Measurements from ENCODE around the gene ETS2. TPM values are rescaled to one million over a fixed set of nuclear protein-coding genes. Genes with fewer than 3 reads are reported as not detected.

The ETS2 gene
- total RNA-seq, 2 donors from 2014 or later: 87.3 to 92.3 TPM

DNA sequence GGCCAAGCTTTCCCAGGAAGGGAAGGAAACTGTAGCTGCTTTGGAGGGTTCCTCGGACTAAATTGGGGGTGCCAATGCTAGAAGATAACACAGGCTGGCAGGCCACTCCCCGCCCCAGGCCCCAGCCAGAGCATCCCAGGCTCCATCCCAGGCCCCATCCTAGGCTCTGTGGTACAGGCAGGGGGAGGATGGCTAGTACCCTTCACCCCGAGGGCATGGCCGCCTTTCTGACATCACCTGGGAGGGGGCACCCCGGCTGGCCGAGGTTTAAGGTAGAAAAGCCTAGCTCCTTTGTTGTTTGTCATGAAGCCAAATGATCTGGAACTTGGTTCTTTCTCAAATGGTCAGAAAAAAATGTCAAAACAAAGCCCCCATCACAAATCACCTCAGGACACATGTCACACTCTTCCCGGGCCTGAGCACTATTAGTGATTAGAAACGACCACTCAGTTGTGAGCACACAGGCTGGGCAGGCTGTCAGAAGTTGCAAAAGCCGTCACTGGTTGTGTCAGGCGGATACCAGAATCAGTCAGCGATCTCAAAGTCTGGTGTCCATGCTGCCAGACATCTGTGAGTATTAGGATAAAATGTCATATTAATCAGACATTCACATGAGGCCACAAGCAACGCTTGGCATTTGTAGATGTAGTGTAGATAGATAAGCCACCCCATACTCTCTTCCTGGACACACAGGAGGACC lies 31.0 kb upstream of the ETS2 start:
- no peak for DNase-seq (ENCODE audit: low spot score)
- intact Hi-C loops (cut with DNase I): no loop called here

DNA sequence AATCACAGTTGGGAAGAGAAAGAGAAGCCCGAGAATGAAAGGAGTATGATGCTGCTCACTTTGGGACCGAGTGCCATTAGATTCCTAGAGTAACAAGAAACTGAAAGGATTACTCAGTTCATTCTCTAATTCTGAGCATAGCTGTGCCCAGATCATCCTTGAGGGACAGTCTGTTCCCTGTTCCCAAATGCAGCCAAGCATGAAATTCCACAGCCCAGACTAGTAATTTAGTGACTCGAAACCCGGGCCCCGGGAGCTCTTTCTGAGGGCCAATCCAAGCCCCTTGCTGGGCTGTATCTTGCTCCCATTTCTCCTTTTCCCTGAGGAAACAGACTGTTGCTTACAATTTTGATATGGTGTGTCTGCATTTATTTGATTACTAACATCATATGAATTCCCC lies 30.0 kb upstream of the ETS2 start:
- intact Hi-C loops (cut with DNase I): no loop called here
- DNase-seq (ENCODE audit: low spot score): no peak

DNA sequence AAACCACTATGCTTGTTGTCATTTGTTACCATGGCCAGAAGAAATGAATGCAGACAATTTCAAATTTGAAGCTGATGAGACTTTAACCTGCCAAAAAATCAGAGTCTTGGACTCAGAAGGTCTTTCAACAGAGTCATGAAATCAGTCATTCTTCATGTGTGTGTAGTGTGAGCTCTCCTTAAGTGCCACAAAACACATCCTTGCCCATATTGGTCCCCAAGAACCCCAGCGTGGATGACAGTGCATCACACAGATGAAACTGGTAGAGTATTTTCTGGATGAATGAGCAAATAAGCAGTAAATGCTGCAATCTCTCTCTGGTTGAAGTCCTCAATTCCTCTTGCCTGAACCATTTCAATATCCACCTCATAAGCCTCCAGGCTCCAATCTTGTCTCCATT lies 28.7 kb upstream of the ETS2 start:
- intact Hi-C loops (cut with DNase I): no loop called here
- no peak for DNase-seq (ENCODE audit: low spot score)

DNA sequence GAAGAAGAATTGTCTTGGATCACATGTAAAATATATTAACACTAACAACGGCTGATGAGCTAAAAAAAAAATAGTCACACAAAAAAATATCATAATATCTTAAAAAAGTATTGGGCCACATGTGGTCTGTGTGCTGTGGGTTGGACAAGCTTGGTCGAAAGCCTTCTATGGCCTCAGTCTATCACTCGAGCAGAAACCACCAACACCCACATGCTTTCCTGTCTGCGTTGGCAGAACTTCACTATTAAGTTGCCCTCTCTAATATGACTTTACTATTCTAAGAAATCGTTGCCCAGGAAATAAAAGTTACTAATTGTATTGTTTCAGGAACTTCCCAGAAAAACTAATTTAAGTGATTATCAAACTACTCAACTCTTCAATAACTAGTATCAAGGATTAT lies 28.2 kb upstream of the ETS2 start:
- intact Hi-C loops (cut with DNase I): no loop called here
- no peak for DNase-seq (ENCODE audit: low spot score)

DNA sequence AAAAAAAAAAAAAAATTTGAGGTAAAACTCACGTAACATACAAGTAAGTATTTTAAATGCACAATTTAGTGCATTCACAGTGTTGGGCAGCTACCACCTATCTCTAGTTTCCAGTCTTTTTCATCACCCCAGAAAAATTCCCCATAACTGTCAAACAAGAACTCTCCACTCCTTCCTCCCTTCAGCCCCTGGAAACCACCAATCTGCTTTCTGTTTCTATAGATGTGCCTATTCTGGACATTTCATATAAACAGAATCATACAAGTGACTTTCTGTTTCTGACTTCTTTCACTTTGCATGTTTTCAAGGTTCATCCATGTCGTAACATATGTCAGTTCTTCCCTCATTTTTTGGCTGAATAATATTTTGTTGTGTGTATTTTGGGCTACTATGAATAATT lies 24.9 kb upstream of the ETS2 start:
- no peak for DNase-seq (ENCODE audit: low spot score)
- intact Hi-C loops (cut with DNase I): no loop called here

DNA sequence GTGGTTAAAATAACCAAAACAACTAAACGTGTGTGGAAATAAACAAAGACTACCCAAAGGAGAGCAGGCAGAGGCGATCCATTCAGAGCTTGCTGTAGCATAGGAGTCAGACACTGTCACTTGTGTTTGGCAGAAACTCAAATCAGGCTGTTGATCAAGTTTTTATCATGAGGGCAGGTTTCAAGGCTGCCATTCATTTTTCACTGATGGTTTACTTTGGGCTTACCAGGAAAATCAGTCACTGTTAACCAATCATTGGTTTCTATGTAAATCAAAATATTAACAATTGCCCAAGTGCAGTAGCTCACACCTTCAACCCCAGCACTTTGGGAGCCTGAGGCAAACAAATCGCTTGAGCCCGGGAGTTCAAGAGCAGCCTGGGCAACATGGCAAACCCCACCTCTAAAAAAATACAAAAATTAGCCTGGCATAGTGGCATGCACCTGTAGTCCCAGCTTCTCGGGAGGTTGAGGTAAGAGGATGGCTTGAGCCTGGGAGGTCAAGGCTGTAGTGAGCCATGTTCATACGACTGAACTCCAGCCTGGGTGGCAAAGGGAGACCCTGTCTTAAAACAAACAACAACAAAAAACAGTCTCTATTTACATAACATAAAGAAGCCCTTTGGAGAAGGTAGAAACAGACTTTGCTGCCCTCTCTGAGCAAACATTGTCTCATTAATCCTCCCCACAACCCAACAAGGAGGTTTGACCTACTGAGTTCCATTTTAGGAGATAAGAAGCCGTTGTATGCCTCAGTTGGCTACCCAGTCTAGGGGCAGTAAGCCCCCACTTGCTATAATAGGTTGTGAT lies 21.1 kb upstream of the ETS2 start:
- intact Hi-C loops (cut with DNase I): loop anchor here in 1 of 2 donors (1.0 kb wide), 1 partner anchor 29 kb away; no protein-coding TSS in a partner anchor
- no peak for DNase-seq (ENCODE audit: low spot score)

DNA sequence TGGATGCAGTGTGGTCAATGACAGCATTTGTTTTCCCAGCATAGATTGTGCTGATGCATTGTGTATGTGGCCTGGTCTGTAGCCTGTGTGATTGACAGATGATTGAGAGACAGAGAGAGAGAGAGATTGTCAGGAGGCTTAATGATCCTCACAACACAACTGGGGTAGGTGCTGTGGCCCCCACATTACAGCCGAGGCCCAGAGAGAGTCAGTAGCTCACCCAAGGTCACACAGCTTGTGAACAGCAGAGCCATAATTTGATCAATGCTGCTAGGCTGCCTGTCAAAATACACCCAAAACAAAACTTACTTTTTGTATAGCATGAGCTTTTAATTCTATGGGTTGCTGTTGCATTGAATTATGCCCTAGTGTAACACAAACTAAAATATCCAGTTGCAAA lies 20.2 kb upstream of the ETS2 start:
- DNase-seq (ENCODE audit: low spot score): no peak
- intact Hi-C loops (cut with DNase I): no loop called here

DNA sequence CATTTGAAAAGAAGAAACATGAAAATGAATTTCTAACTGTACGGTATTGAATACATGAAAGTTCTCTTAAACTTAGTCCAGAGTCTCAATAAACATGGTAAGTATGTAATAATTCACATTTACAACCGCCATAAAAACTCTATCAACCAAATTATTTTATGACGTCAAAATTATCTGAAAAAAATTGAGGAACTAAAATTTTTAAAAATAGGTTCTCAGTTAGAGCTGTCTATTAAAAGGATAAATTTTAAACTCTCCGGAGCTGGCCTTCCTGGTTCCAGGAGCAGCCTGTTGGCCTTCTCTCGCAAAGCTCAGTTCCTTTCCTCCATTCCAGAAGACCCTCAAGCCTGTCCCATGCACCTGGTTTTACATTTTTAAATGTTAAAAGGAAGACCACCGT lies 18.7 kb upstream of the ETS2 start:
- DNase-seq (ENCODE audit: low spot score): no peak
- intact Hi-C loops (cut with DNase I): no loop called here

DNA sequence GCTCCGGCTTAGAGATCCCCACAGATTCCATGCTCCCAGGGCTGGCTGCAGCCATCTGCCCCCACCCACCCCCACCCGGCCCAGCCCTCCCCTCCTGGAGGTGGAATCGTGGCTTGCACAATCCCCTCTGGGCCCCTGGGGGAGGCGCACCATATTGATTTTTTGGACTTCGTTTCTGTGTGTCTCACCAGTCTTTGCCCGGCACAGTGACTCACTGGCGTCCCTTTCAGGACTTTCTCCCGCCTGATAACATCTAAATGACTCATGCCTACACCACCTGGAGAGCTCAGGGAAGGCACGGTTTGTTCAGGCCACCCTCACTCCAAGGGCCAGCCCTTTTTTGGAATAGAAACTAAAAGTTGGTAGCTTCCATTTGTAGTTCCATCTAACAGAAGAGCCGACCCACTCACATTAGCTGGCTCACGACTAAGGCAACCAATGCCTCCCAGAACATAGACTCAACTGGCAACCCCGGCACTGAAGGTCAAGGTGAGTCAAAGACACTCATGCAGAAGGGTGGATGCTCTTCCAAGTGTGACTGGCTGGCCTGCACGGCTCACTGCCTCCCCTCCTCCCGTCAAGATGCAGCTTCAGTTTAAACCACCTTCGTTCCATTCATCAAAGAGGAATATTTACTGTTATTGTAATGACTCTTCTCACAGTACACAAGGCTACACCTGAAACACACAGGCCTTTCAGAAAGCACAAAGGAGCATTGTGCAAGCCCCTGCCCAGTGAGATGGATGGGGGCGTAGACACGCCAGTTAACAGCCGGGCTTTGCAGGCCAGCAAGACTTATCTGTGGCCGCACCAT lies 18.1 kb upstream of the ETS2 start:
- no peak for DNase-seq (ENCODE audit: low spot score)
- intact Hi-C loops (cut with DNase I): no loop called here

DNA sequence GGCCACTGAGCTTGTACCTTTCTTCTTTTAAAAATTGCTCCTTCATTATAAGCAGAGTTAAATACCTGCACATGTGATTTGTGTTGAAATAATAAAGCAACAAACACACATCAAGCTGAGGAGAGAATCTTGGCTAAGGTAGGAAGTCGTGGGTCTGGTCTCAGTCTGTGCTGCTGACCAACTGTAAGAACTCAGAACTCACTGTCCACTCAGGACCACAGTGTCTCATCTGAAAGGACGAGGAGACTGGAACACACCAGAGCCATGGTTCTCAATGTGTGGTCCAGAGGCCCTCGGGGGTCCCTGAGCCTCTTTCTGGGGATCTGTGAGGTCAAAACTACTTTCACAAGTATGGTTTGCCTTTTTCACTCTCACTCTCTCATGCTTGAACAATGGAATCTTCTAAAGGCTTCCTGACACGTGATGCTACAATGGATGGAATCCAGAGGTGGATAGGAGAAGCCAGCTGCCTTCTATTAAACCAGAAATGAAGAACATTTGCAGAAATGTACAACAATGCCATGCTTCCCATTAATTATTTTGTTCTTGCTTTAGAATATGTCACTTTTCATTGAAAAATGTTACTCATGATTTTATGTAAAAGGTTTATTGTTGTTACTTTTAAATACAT lies 17.3 kb upstream of the ETS2 start:
- intact Hi-C loops (cut with DNase I): no loop called here
- no peak for DNase-seq (ENCODE audit: low spot score)

DNA sequence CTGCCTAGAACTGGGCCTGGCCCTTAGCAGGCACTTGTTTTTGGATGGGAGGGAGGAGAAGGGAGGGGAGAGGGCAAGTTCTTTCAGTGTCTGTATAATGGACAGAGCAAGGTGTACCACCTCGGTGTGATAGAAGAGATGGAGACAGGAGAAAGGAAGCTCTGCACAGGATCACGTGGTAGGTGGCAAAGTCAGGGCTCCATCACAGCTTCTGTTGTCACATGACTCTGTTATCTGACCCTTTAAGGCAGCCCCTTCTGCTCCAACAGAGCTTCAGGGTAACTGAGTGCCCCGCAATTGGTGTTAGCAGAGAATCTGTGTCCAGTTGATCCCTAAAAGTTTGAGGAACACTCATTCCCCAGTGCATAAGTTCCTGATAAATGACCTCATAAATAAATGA lies 16.5 kb upstream of the ETS2 start:
- intact Hi-C loops (cut with DNase I): no loop called here
- DNase-seq (ENCODE audit: low spot score): no peak

DNA sequence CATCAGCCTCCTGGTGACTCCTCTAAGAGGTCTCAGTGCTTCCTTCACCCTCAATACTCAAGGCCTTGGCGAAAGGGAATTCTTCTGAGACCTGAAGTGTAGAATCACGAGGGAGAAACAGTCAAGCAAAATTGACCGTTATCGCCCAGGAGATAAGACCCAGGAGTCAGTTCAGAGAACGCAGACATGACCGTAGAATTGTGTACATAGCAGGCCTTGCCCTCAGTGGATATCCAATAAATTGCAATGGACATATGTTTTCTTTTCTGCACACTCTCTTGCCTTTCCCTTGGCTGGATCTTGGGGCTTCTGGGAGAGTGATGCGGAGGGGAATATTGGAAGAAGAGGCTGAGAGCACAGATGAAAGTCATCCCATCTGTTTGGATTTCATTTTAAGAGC lies 15.7 kb upstream of the ETS2 start:
- DNase-seq (ENCODE audit: low spot score): no peak
- intact Hi-C loops (cut with DNase I): loop anchor here in 1 of 2 donors (10.0 kb wide), 1 partner anchor 45 kb away; no protein-coding TSS in a partner anchor

DNA sequence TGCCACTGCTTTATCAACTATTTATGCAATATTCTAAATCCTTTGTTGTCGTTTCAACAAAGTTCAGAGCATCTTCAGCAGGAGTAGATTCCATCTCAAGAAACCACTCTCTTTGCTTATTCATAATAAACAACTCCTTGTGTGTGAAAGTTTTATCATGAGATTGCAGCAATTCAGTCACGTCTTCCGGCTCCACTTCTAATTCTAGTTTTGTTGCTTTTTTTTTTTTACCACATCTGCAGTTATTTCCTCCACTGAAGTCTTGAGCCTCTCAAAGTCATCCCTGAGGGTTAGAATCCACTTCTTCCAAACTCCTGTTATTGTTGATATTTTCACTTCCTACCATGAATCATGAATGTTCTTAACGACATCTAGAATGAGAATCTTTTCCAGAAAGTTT lies 14.8 kb upstream of the ETS2 start:
- no peak for DNase-seq (ENCODE audit: low spot score)
- intact Hi-C loops (cut with DNase I): loop anchor here in 1 of 2 donors (10.0 kb wide), 1 partner anchor 46 kb away; no protein-coding TSS in a partner anchor

DNA sequence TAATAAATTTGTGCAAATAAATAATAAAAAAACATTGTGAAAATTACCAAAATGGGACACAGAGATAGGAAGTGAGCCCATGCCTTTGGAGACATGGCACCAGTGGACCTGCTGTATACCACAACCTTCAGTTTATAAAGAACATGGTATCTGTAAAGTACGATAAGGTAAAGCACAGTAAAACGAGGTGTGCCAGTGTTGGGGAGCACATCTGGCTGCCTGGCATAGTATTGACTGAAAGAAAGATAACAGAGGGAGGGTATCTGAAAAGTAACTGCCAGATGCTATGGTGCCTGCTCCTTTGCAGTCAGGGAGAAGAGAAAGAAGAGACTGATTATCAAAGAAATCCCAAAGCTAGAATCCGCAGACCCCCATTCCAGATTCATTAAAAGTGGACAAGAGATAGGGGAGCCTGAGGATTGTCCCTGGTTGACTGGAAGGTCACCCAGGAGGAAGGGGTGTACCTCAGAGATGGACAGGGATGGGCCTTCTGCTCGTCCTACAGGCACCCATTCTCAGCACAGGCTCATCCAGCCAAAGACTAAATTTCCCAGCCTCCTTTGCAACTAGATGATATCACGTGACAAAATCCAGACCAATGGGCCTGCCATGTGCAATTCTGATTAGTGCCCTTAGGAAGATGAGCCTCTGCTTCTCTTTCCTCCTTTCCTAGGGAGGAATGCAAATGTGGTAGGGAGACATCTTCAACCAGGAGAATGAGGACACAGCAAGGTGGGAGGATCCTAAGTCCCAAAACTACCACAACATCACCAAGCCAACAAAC lies 12.9 kb upstream of the ETS2 start:
- intact Hi-C loops (cut with DNase I): loop anchor here in 1 of 2 donors (10.0 kb wide), 1 partner anchor 48 kb away; no protein-coding TSS in a partner anchor
- DNase-seq (ENCODE audit: low spot score): no peak

DNA sequence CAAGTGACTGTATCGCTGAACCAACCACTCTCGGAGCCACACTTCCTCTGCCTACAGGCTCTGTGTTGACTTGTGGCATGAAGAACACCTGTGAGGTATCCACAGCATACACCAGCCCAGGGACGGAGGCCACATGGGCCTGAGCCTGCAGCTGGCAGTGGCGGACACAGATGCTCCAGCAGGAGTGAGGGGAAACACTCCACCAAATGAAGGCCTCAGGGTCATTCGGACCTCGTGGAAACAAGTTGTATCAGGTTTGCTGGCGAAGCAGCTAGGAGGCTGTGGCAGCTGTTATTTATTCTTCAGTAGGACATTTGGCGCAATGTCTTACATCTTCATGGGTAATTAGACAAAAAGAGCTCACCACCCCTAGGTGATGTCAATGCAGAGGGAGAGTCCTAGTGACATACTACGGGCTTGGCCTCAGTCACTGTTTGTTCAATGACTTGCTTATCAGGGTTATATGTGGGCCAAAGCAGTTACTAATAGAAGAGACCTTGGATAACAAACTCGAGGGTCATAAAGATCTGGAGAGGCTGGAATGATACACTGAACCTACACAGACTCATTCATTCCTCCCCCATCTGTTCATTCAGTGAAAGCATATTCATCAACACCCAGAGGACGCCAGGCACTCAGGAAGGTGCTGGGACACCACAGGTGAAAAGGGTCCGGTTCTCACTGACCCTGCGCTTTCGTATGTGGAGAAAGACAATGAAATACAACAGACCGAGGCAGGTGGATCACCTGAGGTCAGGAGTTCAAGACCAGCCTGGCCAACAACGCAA lies 11.6 kb upstream of the ETS2 start:
- DNase-seq (ENCODE audit: low spot score): no peak
- intact Hi-C loops (cut with DNase I): loop anchor here in 1 of 2 donors (10.0 kb wide), 1 partner anchor 49 kb away; no protein-coding TSS in a partner anchor

DNA sequence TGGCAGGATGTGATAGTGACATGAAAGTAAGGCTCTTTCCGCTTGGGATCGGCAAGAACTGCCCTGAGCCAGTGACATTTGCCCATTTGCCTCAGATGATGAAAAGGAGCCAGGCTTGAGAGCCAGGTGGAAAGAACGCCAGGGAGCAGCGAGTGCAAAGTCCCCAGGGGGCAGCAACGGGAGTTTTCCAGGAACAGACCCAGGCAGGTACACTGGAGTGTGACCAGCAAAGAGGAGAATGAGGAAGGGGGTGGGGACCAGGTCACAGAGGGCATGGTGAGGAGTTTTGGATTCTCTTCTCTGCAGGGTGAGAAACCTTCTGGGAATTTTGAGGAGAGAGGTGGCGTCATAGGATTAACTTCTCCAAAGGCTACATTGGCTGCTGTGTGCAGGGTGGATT lies 10.8 kb upstream of the ETS2 start:
- intact Hi-C loops (cut with DNase I): loop anchor here in 1 of 2 donors (10.0 kb wide), 1 partner anchor 50 kb away; no protein-coding TSS in a partner anchor
- no peak for DNase-seq (ENCODE audit: low spot score)

DNA sequence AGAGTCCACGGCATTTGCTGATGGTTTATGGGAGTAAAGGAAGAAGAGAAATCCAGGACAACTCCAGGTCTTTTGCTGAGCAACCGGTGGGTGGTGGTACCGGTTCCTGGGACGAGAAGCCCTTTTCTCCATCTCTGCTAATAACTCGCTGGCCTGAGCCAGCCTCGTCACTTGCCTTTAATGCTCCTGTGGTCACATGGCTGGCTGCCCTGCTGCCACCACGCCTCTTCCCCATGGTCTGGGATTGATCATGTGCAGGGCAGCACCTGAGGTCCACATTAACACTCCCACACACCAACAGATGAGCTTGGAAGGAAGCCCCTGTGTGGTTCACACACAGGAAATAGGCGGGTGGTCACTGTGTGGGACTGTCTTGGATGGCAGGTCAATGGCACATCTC lies 10.3 kb upstream of the ETS2 start:
- no peak for DNase-seq (ENCODE audit: low spot score)
- intact Hi-C loops (cut with DNase I): loop anchor here in 1 of 2 donors (10.0 kb wide), 1 partner anchor 51 kb away; no protein-coding TSS in a partner anchor

DNA sequence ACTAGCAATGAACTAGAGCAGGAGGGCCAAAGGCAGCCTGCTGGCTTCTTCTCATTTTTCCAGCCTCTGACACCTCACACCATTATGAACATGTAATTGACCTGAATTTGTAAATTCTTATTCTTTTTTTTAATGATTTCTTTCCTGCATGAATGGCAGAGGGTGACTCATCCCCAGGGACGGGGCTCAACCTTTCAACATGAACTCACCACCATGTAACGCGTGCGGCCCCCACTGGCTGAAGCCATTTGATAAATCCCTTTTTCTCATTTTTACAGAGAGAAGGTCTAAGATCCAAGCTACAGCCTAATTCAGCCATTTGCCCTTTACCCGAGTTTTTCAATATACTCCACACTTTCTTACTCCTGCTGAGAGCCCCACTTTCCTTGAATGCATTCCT lies 9.3 kb upstream of the ETS2 start:
- intact Hi-C loops (cut with DNase I): loop anchor here in 1 of 2 donors (10.0 kb wide), 1 partner anchor 52 kb away; no protein-coding TSS in a partner anchor

More for the DNA sequence above, 9.3 kb upstream of the ETS2 start:
- DNase-seq (ENCODE audit: low spot score): no peak

All from posterior vena cava (tissue), 2 donors.